HFFc6 (cell line): ENCODE data around the gene ABCG2. TPM values are rescaled to one million over a fixed set of nuclear protein-coding genes. Genes with fewer than 3 reads are reported as not detected.

Source experiments
- DNase-seq: peaks from one replicate; pipeline ENCODE4 v3.0.0-alpha.2; 2018
- H3K27ac Mint-ChIP-seq: 2 replicates; pipeline ENCODE4 v1.8.0; 2020; ENCODE audit warnings: mild to moderate bottlenecking, mixed read lengths
- H3K27me3 Mint-ChIP-seq: 2 replicates; pipeline ENCODE4 v1.8.0; 2021; ENCODE audit warnings: mild to moderate bottlenecking, moderate library complexity, mixed read lengths; ENCODE audit not compliant: insufficient read depth
- H3K36me3 Mint-ChIP-seq: 2 replicates; pipeline ENCODE4 v1.8.0; 2021; ENCODE audit warnings: low read depth, mixed read lengths
- H3K4me1 Mint-ChIP-seq: 2 replicates; pipeline ENCODE4 v1.8.0; 2020; ENCODE audit warnings: low read depth, mixed read lengths
- H3K4me3 Mint-ChIP-seq: 2 replicates; pipeline ENCODE4 v1.8.0; 2020; ENCODE audit warnings: mild to moderate bottlenecking, moderate library complexity, mixed read lengths
- H3K9me3 Mint-ChIP-seq: 2 replicates; pipeline ENCODE4 v1.8.0; 2020; ENCODE audit warnings: mild to moderate bottlenecking, mixed read lengths
- total RNA-seq, 6 experiments: library from RNA; stranded (reverse); fragmentation: NEBNext Ultra II Directional; extraction: Animal tissue kit (Norgen Biotek cat#: 25700); gene quantifications; 2 replicates in 1 of 6; 3 replicates in 5 of 6; pipeline ENCODE4 v1.2.3, GENCODE V29; 2021
- TF ChIP-seq, protein P1 (sequence below): fragments of 200-600 bp; sonication (generic); IDR thresholded peaks from 2 replicates; pipeline ENCODE4 v1.5.0; 2021; ENCODE audit warnings: antibody characterized with exemption, mild to moderate bottlenecking

ABCG2 gene
- total RNA-seq, 6 experiments from 2014 or later, result 0.10 to 0.33 (median 0.13) TPM

DNA sequence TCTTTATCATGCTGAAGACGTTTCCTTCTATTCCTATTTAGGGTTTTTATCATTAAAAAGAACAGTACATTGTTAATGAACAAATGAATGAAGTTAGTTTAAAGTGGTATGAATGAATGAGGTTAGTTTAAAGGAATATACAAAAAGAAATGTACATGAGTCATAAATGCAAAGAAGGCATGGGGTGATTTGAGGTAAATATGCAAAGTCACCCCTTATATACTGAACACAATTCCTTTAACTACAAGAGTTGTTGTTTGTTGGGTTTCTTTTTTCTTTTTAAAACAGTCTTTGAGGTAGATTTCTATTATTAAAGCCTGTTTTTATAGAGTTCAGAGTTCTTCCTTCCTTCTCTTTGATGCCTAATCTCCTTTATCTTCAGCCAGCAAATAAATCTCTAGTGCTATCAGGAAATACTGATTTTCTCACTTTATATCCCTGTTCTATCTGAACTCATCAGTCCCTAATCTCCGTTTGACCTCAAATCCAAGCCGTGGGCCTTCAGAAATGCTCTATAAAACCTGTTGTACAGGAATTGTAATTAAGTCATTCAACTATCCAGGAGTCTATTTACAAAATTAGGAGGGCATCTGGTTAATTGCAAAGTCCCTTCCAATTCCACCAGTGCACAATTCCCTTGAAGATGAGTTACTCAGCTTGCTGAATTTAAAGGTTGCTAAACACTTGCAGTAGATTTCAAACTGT, 31.6 kb upstream of the ABCG2 start:
- no peak overlapping the region for H3K27ac Mint-ChIP-seq

DNA sequence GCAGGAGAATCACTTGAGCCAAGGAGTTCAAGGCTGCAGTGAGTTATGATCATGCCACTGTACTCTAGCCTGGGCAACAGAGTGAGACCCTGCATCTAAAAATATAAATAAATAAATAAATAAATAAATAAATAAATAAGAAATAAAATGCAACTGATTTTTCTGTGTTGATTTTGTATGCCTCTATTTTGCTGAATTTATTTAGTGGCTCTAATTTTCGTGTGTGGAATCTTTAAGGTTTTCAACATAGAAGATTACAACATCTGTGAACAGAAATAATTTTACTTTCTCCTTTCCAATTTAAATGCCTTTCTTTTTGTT, 30.9 kb upstream of the ABCG2 start:
- Mint-ChIP-seq H3K4me3 (no peak overlapping the region), H3K27me3 (no peaks in the 10 kb centered on the region; the same call in none of the 2 replicates), H3K27ac (no peak overlapping the region), H3K9me3 (no peaks in the 10 kb centered on the region), H3K4me1 (no peaks in the 10 kb centered on the region), H3K36me3 (no peaks in the 10 kb centered on the region)
- DNase-seq, result no peak
- TF ChIP-seq, protein P1, sequence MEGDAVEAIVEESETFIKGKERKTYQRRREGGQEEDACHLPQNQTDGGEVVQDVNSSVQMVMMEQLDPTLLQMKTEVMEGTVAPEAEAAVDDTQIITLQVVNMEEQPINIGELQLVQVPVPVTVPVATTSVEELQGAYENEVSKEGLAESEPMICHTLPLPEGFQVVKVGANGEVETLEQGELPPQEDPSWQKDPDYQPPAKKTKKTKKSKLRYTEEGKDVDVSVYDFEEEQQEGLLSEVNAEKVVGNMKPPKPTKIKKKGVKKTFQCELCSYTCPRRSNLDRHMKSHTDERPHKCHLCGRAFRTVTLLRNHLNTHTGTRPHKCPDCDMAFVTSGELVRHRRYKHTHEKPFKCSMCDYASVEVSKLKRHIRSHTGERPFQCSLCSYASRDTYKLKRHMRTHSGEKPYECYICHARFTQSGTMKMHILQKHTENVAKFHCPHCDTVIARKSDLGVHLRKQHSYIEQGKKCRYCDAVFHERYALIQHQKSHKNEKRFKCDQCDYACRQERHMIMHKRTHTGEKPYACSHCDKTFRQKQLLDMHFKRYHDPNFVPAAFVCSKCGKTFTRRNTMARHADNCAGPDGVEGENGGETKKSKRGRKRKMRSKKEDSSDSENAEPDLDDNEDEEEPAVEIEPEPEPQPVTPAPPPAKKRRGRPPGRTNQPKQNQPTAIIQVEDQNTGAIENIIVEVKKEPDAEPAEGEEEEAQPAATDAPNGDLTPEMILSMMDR, result no peak

More for the DNA sequence above, 31.6 kb upstream of the ABCG2 start:
- no peaks in the 10 kb centered on the region; the same call in none of the 2 replicates for H3K27me3 Mint-ChIP-seq
- no peaks in the 10 kb centered on the region for H3K4me1 Mint-ChIP-seq
- TF ChIP-seq, protein P1, result no peak
- H3K36me3 Mint-ChIP-seq, result no peaks in the 10 kb centered on the region
- no peak for DNase-seq
- no peaks in the 10 kb centered on the region for H3K9me3 Mint-ChIP-seq
- no peak overlapping the region for H3K4me3 Mint-ChIP-seq

DNA sequence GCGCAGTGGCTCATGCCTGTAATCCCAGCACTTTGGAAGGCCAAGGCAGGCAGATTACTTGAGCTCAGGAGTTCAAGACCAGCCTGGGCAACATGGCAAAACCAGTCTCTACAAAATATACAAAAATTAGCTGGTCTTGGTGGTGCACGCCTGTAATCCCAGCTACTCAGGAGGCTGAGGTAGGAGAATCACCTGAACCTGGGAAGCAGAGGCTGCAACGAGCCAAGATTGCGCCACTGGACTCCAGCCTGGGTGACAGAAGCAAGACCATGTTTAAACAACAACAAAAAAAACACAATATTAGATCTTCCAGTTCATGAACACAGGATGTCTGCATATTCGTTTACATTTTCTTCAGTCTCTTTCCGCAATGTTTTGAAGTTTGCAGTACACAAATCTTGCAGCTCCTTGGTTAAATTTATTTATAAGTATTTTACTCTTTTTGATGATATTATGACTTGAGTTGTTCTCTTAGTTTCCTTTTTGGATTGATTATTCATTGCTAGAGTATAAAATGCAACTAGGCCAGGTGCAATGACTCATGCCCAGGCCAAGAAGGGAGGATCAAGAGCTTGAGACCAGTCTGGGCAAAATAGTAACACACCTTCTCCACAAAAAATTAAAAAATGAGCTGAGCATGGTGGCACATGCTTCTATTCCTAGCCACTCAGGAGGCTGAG, 30.4 kb upstream of the ABCG2 start:
- DNase-seq, result no peak
- H3K27me3 Mint-ChIP-seq, result no peaks in the 10 kb centered on the region; the same call in none of the 2 replicates
- H3K36me3 Mint-ChIP-seq, result no peaks in the 10 kb centered on the region
- no peak overlapping the region for H3K27ac Mint-ChIP-seq
- TF ChIP-seq, protein P1, result no peak
- no peaks in the 10 kb centered on the region for H3K9me3 Mint-ChIP-seq
- no peak overlapping the region for H3K4me3 Mint-ChIP-seq
- H3K4me1 Mint-ChIP-seq, result no peaks in the 10 kb centered on the region

DNA sequence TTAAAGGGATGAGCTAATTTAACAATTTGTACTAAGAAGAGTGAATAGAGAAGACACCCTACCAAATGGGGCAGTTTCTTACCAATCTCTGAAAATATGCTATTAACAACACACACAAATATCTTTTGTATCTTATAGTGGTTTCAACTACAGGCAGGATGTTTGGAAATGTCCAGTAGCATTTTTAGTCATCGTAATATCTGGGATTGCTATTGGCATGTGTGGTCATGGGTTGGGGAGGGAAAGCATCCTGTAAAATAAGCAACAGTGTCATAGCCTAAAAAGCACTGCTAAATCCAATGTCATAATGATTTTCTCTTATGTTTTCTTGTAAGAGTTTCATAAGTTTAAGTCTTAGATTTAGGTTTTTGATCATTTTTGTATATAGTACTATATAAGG, 29.3 kb upstream of the ABCG2 start:
- Mint-ChIP-seq H3K36me3 (no peaks in the 10 kb centered on the region), H3K4me3 (no peak overlapping the region), H3K4me1 (no peaks in the 10 kb centered on the region), H3K27ac (no peak overlapping the region), H3K9me3 (no peaks in the 10 kb centered on the region), H3K27me3 (no peaks in the 10 kb centered on the region; the same call in none of the 2 replicates)
- TF ChIP-seq, protein P1, result no peak
- no peak for DNase-seq

DNA sequence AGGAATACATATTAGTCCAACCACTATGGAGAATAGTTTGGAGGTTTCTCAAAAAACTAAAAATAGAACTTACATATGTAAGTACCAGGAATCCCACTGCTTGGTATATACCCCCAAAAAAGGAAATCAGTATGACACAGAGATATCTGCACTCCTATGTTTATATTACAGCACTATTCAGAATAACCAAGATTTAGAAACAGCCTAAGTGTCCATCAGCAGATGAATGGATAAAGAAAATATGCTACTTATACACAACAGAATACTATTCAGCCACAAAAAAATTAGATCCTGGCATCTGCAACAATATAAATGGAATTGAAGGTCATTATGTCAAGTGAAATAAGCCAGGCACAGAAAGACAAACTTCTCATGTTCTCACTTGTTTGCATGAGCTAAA, 27.5 kb upstream of the ABCG2 start:
- TF ChIP-seq, protein P1, result no peak
- no peak for DNase-seq
- H3K4me3 Mint-ChIP-seq, result no peak overlapping the region
- no peak overlapping the region for H3K27ac Mint-ChIP-seq
- no peaks in the 10 kb centered on the region for H3K9me3 Mint-ChIP-seq
- H3K27me3 Mint-ChIP-seq, result peaks cover 1% of the 10 kb centered on the region
- no peaks in the 10 kb centered on the region for H3K4me1 Mint-ChIP-seq
- no peaks in the 10 kb centered on the region for H3K36me3 Mint-ChIP-seq
